ENCODE measurements around the gene ATP8A1. TPM values are rescaled to one million over a fixed set of nuclear protein-coding genes. Genes with fewer than 3 reads are reported as not detected.
"Not testable (repeated sequence)": the region's sequence is repeated elsewhere in the genome, so short reads cannot be mapped to it uniquely, and the experiment has no call there.

The ATP8A1 gene
- total RNA-seq, 1 donor from 2014 or later: 22.6 TPM

- intact Hi-C loops (cut with micrococcal nuclease): no loop called here
Observed at GRCh38 chr4:42515156-42515884, 141.6 kb downstream of the ATP8A1 start.

- intact Hi-C loops (cut with micrococcal nuclease): no loop called here
Observed at GRCh38 chr4:42513748-42514492, 143.0 kb downstream of the ATP8A1 start.

GRCh38 chr4:42512226-42512625, 144.7 kb downstream of the ATP8A1 start:
- intact Hi-C loops (cut with micrococcal nuclease): no loop called here

GRCh38 chr4:42510225-42510624, 146.7 kb downstream of the ATP8A1 start:
- intact Hi-C loops (cut with micrococcal nuclease): no loop called here

GRCh38 chr4:42501624-42502401, 155.1 kb downstream of the ATP8A1 start:
- intact Hi-C loops (cut with micrococcal nuclease): no loop called here

- intact Hi-C loops (cut with micrococcal nuclease): no loop called here
Observed at GRCh38 chr4:42498040-42498439, 158.9 kb downstream of the ATP8A1 start.

- intact Hi-C loops (cut with micrococcal nuclease): no loop called here
Observed at GRCh38 chr4:42497142-42497910, 159.6 kb downstream of the ATP8A1 start.

GRCh38 chr4:42492962-42493361, 163.9 kb downstream of the ATP8A1 start:
- intact Hi-C loops (cut with micrococcal nuclease): no loop called here

- intact Hi-C loops (cut with micrococcal nuclease): no loop called here
Observed at GRCh38 chr4:42490015-42490414, 166.9 kb downstream of the ATP8A1 start.

GRCh38 chr4:42489095-42489494, 167.8 kb downstream of the ATP8A1 start:
- intact Hi-C loops (cut with micrococcal nuclease): no loop called here

GRCh38 chr4:42488554-42488953, 168.4 kb downstream of the ATP8A1 start:
- intact Hi-C loops (cut with micrococcal nuclease): no loop called here

GRCh38 chr4:42488114-42488513, 168.8 kb downstream of the ATP8A1 start:
- intact Hi-C loops (cut with micrococcal nuclease): no loop called here

GRCh38 chr4:42487230-42487629, 169.7 kb downstream of the ATP8A1 start:
- intact Hi-C loops (cut with micrococcal nuclease): no loop called here

- intact Hi-C loops (cut with micrococcal nuclease): not testable (repeated sequence)
Observed at GRCh38 chr4:42486156-42486555, 170.7 kb downstream of the ATP8A1 start.

GRCh38 chr4:42484630-42485029, 172.3 kb downstream of the ATP8A1 start:
- intact Hi-C loops (cut with micrococcal nuclease): no loop called here

GRCh38 chr4:42483426-42484379, 173.2 kb downstream of the ATP8A1 start:
- intact Hi-C loops (cut with micrococcal nuclease): no loop called here

- intact Hi-C loops (cut with micrococcal nuclease): no loop called here
Observed at GRCh38 chr4:42482516-42483327, 174.2 kb downstream of the ATP8A1 start.

- intact Hi-C loops (cut with micrococcal nuclease): no loop called here
Observed at GRCh38 chr4:42480717-42481116, 176.2 kb downstream of the ATP8A1 start.

- intact Hi-C loops (cut with micrococcal nuclease): no loop called here
Observed at GRCh38 chr4:42480281-42480680, 176.6 kb downstream of the ATP8A1 start.
